PFSK-1 (cell line): ENCODE results near the gene TPP2.

Source experiments
- POLR2AphosphoS5 ChIP-seq: IDR thresholded peaks from 2 replicates; pipeline ENCODE4 v1.6.1; 2012; ENCODE audit warnings: low read depth, mild to moderate bottlenecking, control low read depth, low read length, moderate library complexity
- REST ChIP-seq, 2 experiments: IDR thresholded peaks; 2 replicates each; pipeline versions ENCODE4 v1.6.1 to v1.8.0; 2011 to 2012; ENCODE audit warnings: low read depth in 2 of 2, low read length in 2 of 2, control low read depth in 1 of 2, inconsistent platforms in 1 of 2, mild to moderate bottlenecking in 1 of 2, moderate library complexity in 1 of 2; ENCODE audit not compliant: insufficient read depth in 1 of 2
- SIN3A ChIP-seq: IDR thresholded peaks from 2 replicates; pipeline ENCODE4 v1.6.1; 2012; ENCODE audit warnings: mild to moderate bottlenecking, low read length, moderate library complexity, borderline replicate concordance; ENCODE audit not compliant: insufficient read depth

GRCh38 chr13:102598061-102598460 is 1.3 kb downstream of the TPP2 start:
- TF ChIP-seq REST (IDR thresholded peaks at IDR 0.05; ENCODE audit: insufficient read depth in 1 of 2, low read depth in 2 of 2, low read length in 2 of 2) (no peak), SIN3A (no peak), POLR2AphosphoS5 (no peak)
